Measurements from ENCODE around the gene YIPF5. TPM values are rescaled to one million over a fixed set of nuclear protein-coding genes. Genes with fewer than 3 reads are reported as not detected.

YIPF5 gene
- total RNA-seq = 74.0 and 79.3 TPM in 2 replicates

GRCh38 chr5:144170276-144171024 is at the start of gene YIPF5, which contains the start of gene KCTD16:
TSS of gene YIPF5 (minus strand) at chr5:144170659. CDS start at chr5:144169955, 704 bp downstream.
TSS of gene KCTD16 (plus strand) at chr5:144170873.

Other genes starting within 250 kb of the YIPF5 start
- under 0.01 and 0.24 TPM in 2 replicates for gene KCTD16, start 214 bp upstream of the YIPF5 start, total RNA-seq

Measured in tracheal epithelial cell (primary cell).